Measurements from ENCODE around the gene GSE1.

Gene GSE1

GRCh38 chr16:85615014-85615851, 2.1 kb downstream of the GSE1 start:
- DNase-seq (ENCODE audit: insufficient read length, low spot score) (no peak), FAIRE-seq (no peak)

GRCh38 chr16:85615852-85616606, 2.9 kb downstream of the GSE1 start:
- FAIRE-seq (peak; percentile 83), DNase-seq (ENCODE audit: insufficient read length, low spot score) (peak; percentile 80)

DNA sequence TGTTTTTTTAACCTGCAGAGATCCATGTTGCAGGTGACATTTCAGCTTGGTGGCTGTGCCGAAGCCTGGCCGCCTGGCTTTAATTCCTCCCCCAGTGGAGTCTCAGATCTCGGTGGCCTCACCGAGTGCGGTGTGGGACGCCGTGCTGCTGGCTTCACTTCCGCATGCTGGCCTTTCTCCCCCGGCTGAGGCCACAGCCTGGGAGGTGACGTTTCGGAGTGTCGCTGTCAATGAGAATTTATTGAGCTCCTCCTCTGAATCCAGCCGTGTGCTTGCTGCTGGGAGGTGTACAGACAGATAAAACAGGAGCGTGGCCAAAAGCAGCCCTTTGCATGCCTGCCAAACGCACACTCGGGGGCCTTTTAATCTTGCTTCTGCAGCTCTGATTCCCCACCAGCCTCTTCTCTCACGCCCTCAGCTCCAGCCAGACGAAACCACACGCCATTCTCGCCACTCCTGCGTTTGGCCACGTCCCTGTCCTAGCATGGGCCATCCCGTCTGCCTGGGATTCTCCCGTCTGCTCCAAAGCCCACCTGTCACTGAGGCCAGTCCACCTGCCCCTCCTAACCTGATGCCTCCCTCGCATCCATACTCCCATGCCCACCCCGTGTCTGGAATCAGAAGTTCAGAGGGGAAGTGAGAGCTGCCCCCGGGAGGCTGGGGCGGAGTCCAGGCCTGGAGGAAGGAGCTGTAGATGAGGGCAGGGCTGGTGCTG, 3.6 kb downstream of the GSE1 start:
- FAIRE-seq = no peak
- no peak for DNase-seq (ENCODE audit: insufficient read length, low spot score)

DNA sequence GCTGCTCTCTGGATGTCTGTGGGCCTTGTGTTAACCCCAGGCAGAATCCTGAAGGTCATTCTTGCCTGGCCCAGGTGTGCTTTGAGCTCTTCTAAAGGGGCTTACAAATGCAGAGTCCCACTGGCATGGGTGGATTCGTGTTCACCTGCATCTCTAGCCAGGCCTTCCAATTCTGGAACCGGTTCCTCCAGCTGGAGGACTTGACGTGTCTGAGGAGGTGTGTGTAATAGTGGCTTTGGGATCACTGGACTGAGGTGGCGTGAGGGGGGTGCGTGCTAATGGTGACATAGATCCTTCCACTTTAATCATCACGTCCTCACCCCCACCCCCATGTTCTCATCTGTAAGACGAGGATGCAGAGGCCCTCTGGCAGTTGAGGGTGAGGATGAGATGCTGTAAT, 4.8 kb downstream of the GSE1 start:
- FAIRE-seq = no peak

GRCh38 chr16:85618521-85618920, 5.4 kb downstream of the GSE1 start:
- FAIRE-seq (no peak), DNase-seq (ENCODE audit: insufficient read length, low spot score) (no peak)

More for the DNA sequence above, 4.8 kb downstream of the GSE1 start:
- no peak for DNase-seq (ENCODE audit: insufficient read length, low spot score)

- DNase-seq (ENCODE audit: insufficient read length, low spot score) = no peak
- no peak for FAIRE-seq
These were observed 6.2 kb downstream of the GSE1 start for GRCh38 chr16:85619101-85619891.

DNA sequence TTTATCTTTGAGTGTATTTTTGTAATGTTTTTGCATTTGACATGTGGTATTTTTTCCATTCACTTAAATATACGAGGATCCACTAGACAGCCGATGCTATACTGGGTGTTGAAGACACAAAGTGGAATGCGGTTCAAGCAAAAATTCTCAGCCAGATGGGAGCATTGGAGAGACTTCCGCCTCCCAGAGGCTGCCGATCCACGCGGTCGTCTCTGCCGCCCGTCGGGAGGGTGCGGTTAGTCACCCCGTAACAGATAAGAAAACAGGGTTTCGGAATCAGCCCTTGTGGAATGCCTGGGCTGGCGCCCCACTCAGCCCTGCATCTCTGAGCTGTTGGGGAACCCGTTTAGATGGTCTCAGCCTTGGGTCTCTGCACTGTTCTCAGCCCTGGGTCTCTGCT, 7.3 kb downstream of the GSE1 start:
- DNase-seq (ENCODE audit: insufficient read length, low spot score) = no peak
- FAIRE-seq = no peak

GRCh38 chr16:85621698-85622428, 8.7 kb downstream of the GSE1 start:
- FAIRE-seq (no peak), DNase-seq (ENCODE audit: insufficient read length, low spot score) (no peak)

- DNase-seq (ENCODE audit: insufficient read length, low spot score) (no peak), FAIRE-seq (peak; percentile 26)
These were observed 9.6 kb downstream of the GSE1 start for GRCh38 chr16:85622683-85623082.

- no peak for FAIRE-seq
- no peak for DNase-seq (ENCODE audit: insufficient read length, low spot score)
These were observed 10.1 kb downstream of the GSE1 start for GRCh38 chr16:85623250-85623649.

GRCh38 chr16:85623997-85624601, 11.0 kb downstream of the GSE1 start:
- DNase-seq (ENCODE audit: insufficient read length, low spot score) = no peak
- FAIRE-seq = no peak

DNA sequence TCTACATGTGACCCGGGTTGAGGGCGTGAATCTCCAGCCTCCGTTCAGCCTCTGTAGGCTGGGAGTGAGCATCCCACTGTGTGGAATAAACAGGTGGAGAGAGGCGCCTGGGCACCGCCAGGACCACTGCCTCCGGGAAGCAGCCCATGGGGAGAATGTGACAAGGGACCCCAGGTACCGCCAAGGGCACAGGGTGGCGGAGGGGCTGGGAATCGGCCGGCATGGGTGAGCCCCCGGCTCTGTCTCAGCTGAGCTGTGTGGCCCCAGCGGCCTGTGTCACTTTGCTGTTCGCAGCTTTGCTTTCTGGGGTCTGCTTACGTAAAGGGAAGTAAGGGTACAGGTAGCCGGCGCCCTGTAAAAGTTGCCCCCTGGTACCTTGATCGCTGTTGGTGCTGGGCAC, 11.5 kb downstream of the GSE1 start:
- FAIRE-seq (no peak), DNase-seq (ENCODE audit: insufficient read length, low spot score) (no peak)

- DNase-seq (ENCODE audit: insufficient read length, low spot score) = no peak
- no peak for FAIRE-seq
These were observed 11.9 kb downstream of the GSE1 start for GRCh38 chr16:85625053-85625452.

GRCh38 chr16:85625485-85626117, 12.5 kb downstream of the GSE1 start:
- FAIRE-seq (no peak), DNase-seq (ENCODE audit: insufficient read length, low spot score) (no peak)

- DNase-seq (ENCODE audit: insufficient read length, low spot score) (no peak), FAIRE-seq (no peak)
These were observed 13.3 kb downstream of the GSE1 start for GRCh38 chr16:85626191-85626981.

DNA sequence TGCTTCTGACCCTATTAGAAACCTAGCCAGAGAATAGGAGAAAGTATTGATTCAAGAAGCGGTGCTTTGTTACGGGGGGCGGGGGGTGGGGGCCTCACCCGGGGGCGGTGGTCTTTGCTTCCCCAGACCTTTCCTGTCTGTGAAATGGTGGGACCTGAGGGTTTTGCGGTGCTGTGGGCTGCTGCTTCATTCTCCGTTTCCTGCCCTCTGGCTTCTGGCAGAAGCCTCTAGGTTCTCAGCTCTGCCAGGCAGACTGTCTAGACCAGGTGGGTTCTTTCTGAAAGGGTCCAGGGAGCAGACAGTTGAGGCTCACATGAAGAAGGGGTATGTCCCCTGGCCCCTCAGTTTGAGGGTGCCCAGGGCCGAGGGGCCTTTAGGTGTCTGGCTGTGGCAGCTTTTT, 14.0 kb downstream of the GSE1 start:
- no peak for DNase-seq (ENCODE audit: insufficient read length, low spot score)
- FAIRE-seq = no peak

- DNase-seq (ENCODE audit: insufficient read length, low spot score) (no peak), FAIRE-seq (no peak)
These were observed 14.6 kb downstream of the GSE1 start for GRCh38 chr16:85627526-85628264.

- no peak for FAIRE-seq
- DNase-seq (ENCODE audit: insufficient read length, low spot score) = no peak
These were observed 15.1 kb downstream of the GSE1 start for GRCh38 chr16:85628265-85628556.

Data from HTR-8/SVneo (cell line).